ENCODE data around the gene TGM5. TPM values are rescaled to one million over a fixed set of nuclear protein-coding genes. Genes with fewer than 3 reads are reported as not detected.

Gene TGM5
- total RNA-seq, 1 experiment from 2014 or later, result not detected

DNA sequence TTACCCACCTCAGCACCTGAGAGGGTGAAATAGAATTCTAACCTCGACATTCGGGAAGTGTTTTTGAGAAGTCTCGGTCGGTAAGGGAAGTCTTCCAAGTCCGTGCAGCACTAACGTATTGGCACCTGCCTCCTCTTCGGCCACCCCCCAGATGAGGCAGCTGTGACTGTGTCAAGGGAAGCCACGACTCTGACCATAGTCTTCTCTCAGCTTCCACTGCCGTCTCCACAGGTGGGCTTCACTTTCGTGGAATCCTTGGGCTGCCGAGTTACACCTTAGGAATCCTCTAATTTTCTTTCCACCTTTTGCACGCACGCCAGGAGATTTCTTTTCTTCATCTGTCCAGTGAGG, 80.8 kb downstream of the TGM5 start:
- POLR2A ChIA-PET, result no interaction called here
- TF ChIP-seq GRHL2 (CRISPR knock-in tag; IDR thresholded peaks at IDR 0.05; ENCODE audit: insufficient replicate concordance, severe bottlenecking), result no peak
- no peak for TF ChIP-seq CREB1 (CRISPR knock-in tag; IDR thresholded peaks at IDR 0.05)
- TF ChIP-seq PRRX2 (CRISPR knock-in tag; IDR thresholded peaks at IDR 0.05), result no peak
- TF ChIP-seq ZMAT4 (CRISPR knock-in tag; IDR thresholded peaks at IDR 0.05), result no peak
- TF ChIP-seq MYBL2 (CRISPR knock-in tag; IDR thresholded peaks at IDR 0.05), result no peak
- no peak for TF ChIP-seq NR1H2 (CRISPR knock-in tag; IDR thresholded peaks at IDR 0.05)
- no peak for TF ChIP-seq ZNF425 (CRISPR knock-in tag; conservative IDR thresholded peaks at IDR 0.05)
- TF ChIP-seq, protein P1, sequence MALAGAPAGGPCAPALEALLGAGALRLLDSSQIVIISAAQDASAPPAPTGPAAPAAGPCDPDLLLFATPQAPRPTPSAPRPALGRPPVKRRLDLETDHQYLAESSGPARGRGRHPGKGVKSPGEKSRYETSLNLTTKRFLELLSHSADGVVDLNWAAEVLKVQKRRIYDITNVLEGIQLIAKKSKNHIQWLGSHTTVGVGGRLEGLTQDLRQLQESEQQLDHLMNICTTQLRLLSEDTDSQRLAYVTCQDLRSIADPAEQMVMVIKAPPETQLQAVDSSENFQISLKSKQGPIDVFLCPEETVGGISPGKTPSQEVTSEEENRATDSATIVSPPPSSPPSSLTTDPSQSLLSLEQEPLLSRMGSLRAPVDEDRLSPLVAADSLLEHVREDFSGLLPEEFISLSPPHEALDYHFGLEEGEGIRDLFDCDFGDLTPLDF (CRISPR knock-in tag; IDR thresholded peaks at IDR 0.05), result no peak
- no peak for TF ChIP-seq NFE2L1 (CRISPR knock-in tag; IDR thresholded peaks at IDR 0.05)
- TF ChIP-seq NR2C2 (CRISPR knock-in tag; IDR thresholded peaks at IDR 0.05), result no peak
- no peak for TF ChIP-seq ZNF532 (CRISPR knock-in tag; IDR thresholded peaks at IDR 0.05; ENCODE audit: borderline replicate concordance)
- no peak for TF ChIP-seq ZNF317 (CRISPR knock-in tag; IDR thresholded peaks at IDR 0.05; ENCODE audit: borderline replicate concordance, low read depth)
- no peak for TF ChIP-seq KAT7 (CRISPR knock-in tag; IDR thresholded peaks at IDR 0.05; ENCODE audit: borderline replicate concordance)
- no peak for TF ChIP-seq ZNF138 (CRISPR knock-in tag; conservative IDR thresholded peaks at IDR 0.05)
- TF ChIP-seq JUN (CRISPR knock-in tag; IDR thresholded peaks at IDR 0.05), result no peak
- no peak for TF ChIP-seq USF1 (CRISPR knock-in tag; IDR thresholded peaks at IDR 0.05)
- TF ChIP-seq, protein P2, sequence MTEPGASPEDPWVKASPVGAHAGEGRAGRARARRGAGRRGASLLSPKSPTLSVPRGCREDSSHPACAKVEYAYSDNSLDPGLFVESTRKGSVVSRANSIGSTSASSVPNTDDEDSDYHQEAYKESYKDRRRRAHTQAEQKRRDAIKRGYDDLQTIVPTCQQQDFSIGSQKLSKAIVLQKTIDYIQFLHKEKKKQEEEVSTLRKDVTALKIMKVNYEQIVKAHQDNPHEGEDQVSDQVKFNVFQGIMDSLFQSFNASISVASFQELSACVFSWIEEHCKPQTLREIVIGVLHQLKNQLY (CRISPR knock-in tag; IDR thresholded peaks at IDR 0.05), result no peak
- no peak; the same call in 1 of the 2 replicates for TF ChIP-seq HMGXB4 (CRISPR knock-in tag; IDR thresholded peaks at IDR 0.05)
- no peak for TF ChIP-seq ZNF121 (CRISPR knock-in tag; IDR thresholded peaks at IDR 0.05)
- CTCF ChIA-PET, result interaction anchor here (0.9 to 2.4 kb wide), 6 partner anchors 9 to 100 kb away, joined by 4 to 13 read pairs (median 8); no protein-coding TSS in a partner anchor
- Mint-ChIP-seq H3K4me1 (peaks cover 12% of the 10 kb centered on the region), H3K4me3 (peak overlapping the region; percentile 96), H3K9me3 (no peaks in the 10 kb centered on the region), H3K36me3 (peaks cover 6% of the 10 kb centered on the region; the same call in 1 of the 2 replicates), H3K27me3 (ENCODE audit: low read depth) (no peaks in the 10 kb centered on the region), H3K27ac (peak overlapping the region; percentile 83)
- ATAC-seq, result peak; percentile 2
- DNase-seq (ENCODE audit: low spot score), result no peak

All from WTC11 (cell line).